ENCODE data around the gene MAN1A1. TPM values are rescaled to one million over a fixed set of nuclear protein-coding genes. Genes with fewer than 3 reads are reported as not detected.

Gene MAN1A1
- total RNA-seq = 100 to 1,000 TPM in 2 of 4 donors, 10 to 100 TPM in 2; 52.7 to 123 (median 97.1) TPM

DNA sequence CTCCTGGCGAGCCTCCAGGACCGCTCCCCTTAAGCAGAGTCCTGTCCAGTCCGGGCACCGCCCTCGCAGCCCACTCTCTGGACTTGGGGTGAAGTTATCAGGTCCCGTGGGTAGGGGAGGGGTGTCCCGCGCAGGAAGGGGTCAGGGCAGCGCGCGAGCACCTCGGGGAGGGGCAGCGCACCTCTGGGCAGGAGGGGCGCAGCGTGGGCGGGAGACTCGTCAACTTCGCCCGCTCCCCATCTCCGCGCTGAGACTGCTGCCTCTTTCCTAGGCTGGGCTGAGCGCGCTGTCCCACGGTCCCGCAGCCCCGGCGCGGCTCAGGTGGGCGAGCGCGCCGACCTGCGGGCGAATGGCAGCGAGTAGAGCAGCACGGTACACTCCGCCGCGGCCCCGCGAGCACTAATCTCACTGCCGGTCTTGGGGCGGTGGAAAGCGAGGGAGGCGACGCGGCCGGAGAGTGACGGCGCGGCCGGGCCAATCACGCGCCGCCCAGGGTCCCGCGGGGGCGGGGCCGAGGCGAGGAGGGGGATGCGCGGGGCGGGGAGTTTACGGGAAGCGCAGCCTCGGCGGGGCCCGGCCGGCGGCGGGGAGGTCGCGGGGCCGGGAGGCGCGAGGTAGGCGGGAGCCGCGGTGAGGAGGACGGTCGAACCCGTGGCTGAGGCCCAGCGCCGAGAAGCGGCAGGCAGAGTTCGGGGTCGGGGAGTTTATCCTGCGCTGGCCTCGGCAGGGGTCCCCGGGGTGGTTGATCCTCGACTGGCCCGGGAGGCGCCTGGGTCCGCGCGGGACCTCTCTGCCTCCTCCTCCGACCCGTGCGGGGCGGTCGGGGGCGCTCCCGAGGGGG lies at the start of gene MAN1A1:
TSS of gene MAN1A1 (minus strand) at position 401 of the 841 bp plus-strand sequence. CDS start 696 bp downstream, outside the sequence.
- TF ChIP-seq POLR2A (IDR thresholded peaks at IDR 0.05) (peak; percentile 94), CTCF (IDR thresholded peaks at IDR 0.05) (no peak), POLR2AphosphoS5 (IDR thresholded peaks at IDR 0.05) (peak; percentile 97)
- Histone ChIP-seq H3K36me3 (no peaks in the 10 kb centered on the region), H3K27ac (peak within 1 kb of the TSS; percentile 95 to 99 (median 96)), H3K4me3 (peak within 1 kb of the TSS; percentile 58 to 82 (median 76)), H3K4me1 (peaks cover 5 to 34% (median 27%) of the 10 kb centered on the region in 4 donors), H3K9me3 (no peaks in the 10 kb centered on the region), H3K27me3 (no peaks in the 10 kb centered on the region)
- in situ Hi-C loops (cut with MboI; ENCODE audit: low pct_ligation_motif_present in 1 of 4, low pct_unique_long_range_greater_than_20kb in 1 of 4, low sequenced_read_pairs in 3 of 4) = loop anchor here in 1 of 4 donors (25.0 kb wide), 1 partner anchor 212 kb away; no protein-coding TSS in a partner anchor
- peak; percentile 93 for DNase-seq
- intact Hi-C loops (cut with DNase I; ENCODE audit: low total_unique reads) = loop anchor here (2.0 to 10.0 kb wide), 2 partner anchors 41 to 205 kb away; no protein-coding TSS in a partner anchor
- 1% methylated on average over 26 of the region's 103 CpGs; no CpG with 5 or more reads in 1 of the 2 donors for WGBS, 2 donors (ENCODE audit: low coverage in 1 of 2)

- Histone ChIP-seq H3K27ac (no peak overlapping the region), H3K4me1 (no peaks in the 10 kb centered on the region), H3K4me3 (no peak overlapping the region), H3K27me3 (no peaks in the 10 kb centered on the region), H3K36me3 (no peaks in the 10 kb centered on the region), H3K9me3 (peaks cover 9 to 24% of the 10 kb centered on the region in 2 donors)
- DNase-seq = no peak
- no peak for TF ChIP-seq POLR2AphosphoS5 (IDR thresholded peaks at IDR 0.05)
- no peak for TF ChIP-seq CTCF (IDR thresholded peaks at IDR 0.05)
- no peak for TF ChIP-seq POLR2A (IDR thresholded peaks at IDR 0.05)
- TF ChIP-seq EP300 (IDR thresholded peaks at IDR 0.05; ENCODE audit: low read depth) = no peak
- intact Hi-C loops (cut with DNase I; ENCODE audit: low total_unique reads) (no loop called here), in situ Hi-C loops (cut with MboI; ENCODE audit: low pct_ligation_motif_present in 1 of 4, low pct_unique_long_range_greater_than_20kb in 1 of 4, low sequenced_read_pairs in 3 of 4) (no loop called here)
- 56 to 73% methylated on average over 2 of the region's 2 CpGs for WGBS, 2 donors (ENCODE audit: low coverage in 1 of 2)
Measured at GRCh38 chr6:119395192-119395591, 45.6 kb upstream of the MAN1A1 start.

GRCh38 chr6:119390247-119390793 lies 40.8 kb upstream of the MAN1A1 start:
- Histone ChIP-seq H3K9me3 (peaks cover 0 to 16% of the 10 kb centered on the region in 2 donors), H3K4me1 (no peaks in the 10 kb centered on the region), H3K36me3 (no peaks in the 10 kb centered on the region), H3K27me3 (no peaks in the 10 kb centered on the region), H3K27ac (no peak overlapping the region), H3K4me3 (no peak overlapping the region)
- no peak for TF ChIP-seq EP300 (IDR thresholded peaks at IDR 0.05; ENCODE audit: low read depth)
- in situ Hi-C loops (cut with MboI; ENCODE audit: low pct_ligation_motif_present in 1 of 4, low pct_unique_long_range_greater_than_20kb in 1 of 4, low sequenced_read_pairs in 3 of 4) (no loop called here), intact Hi-C loops (cut with DNase I; ENCODE audit: low total_unique reads) (no loop called here)
- DNase-seq = no peak

DNA sequence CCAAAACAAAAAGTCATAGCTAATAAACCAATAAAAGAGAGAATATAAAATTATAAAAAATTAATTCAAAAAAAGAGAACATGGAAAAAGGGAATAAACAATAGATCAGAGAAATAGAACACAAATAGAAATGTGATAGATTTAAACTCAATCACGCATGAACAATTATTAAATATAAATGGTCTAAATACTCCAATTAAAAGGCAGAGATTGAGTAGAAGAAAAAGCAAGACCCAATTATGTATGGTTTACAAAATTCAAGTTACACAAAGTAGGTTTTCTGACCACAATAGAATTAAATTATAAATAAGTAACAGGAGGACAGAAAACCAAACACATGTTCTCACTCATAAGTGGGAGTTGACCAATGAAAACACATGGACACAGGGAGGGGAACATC lies 36.4 kb upstream of the MAN1A1 start:
- H3K4me3 ChIP-seq = no peak overlapping the region
- H3K27me3 ChIP-seq = no peaks in the 10 kb centered on the region
- H3K9me3 ChIP-seq = peaks cover 0 to 16% of the 10 kb centered on the region in 2 donors
- in situ Hi-C loops (cut with MboI; ENCODE audit: low pct_ligation_motif_present in 1 of 4, low pct_unique_long_range_greater_than_20kb in 1 of 4, low sequenced_read_pairs in 3 of 4) (no loop called here), intact Hi-C loops (cut with DNase I; ENCODE audit: low total_unique reads) (no loop called here)
- TF ChIP-seq CTCF (IDR thresholded peaks at IDR 0.05) = no peak
- TF ChIP-seq POLR2AphosphoS5 (IDR thresholded peaks at IDR 0.05) = no peak
- TF ChIP-seq EP300 (IDR thresholded peaks at IDR 0.05; ENCODE audit: low read depth) = no peak
- no peak for TF ChIP-seq POLR2A (IDR thresholded peaks at IDR 0.05)
- no peaks in the 10 kb centered on the region for H3K4me1 ChIP-seq
- H3K36me3 ChIP-seq = no peaks in the 10 kb centered on the region
- DNase-seq = no peak
- H3K27ac ChIP-seq = no peak overlapping the region
- 85 to 97% methylated on average over 1 of the region's 1 CpG for WGBS, 2 donors (ENCODE audit: low coverage in 1 of 2)

All from transverse colon (tissue), 4 donors.